Measurements from ENCODE around the gene SCN3A.
A peak's percentile ranks its signal among the peaks of the same experiment; 100 is the strongest.

The SCN3A gene

DNA sequence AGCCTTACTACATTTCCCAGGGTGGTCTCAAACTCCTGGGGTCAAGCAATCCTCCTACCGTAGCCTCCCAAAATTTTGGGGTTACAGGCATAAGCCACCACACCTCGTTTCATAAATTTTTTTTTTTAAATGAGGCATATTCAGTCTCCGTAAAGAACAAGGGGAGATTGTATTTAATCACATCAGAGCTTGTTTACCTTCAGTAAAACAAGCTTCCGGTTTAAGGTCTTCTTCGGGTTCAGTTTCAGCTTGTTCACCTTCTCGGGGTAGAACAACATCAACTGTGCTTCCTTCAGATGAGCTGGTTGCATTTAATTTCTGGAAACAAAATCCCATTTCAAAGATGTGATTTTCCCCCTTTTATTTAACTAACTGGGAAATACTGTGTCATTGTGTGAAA lies 88.6 kb downstream of the SCN3A start:
- Histone ChIP-seq H4K8ac (ENCODE audit: low read depth, low read length) (no peak overlapping the region), H3K4me3 (ENCODE audit: low read length) (no peak overlapping the region), H2BK120ac (ENCODE audit: low read depth, low read length) (no peak overlapping the region), H3K9ac (ENCODE audit: low read length) (no peak overlapping the region), H3K36me3 (ENCODE audit: control insufficient read depth, insufficient read depth, low read length) (no peaks in the 10 kb centered on the region), H3K79me1 (ENCODE audit: low read length) (no peaks in the 10 kb centered on the region), H3K23ac (ENCODE audit: low read length) (no peak overlapping the region), H3K18ac (ENCODE audit: low read length) (no peak overlapping the region), H3K4me2 (ENCODE audit: low read length) (no peak overlapping the region), H3K27me3 (ENCODE audit: insufficient read depth, low read length, poor library complexity) (no peaks in the 10 kb centered on the region), H3K4ac (ENCODE audit: low read depth, low read length) (no peak overlapping the region), H2BK5ac (ENCODE audit: low read length) (no peak overlapping the region), H3K27ac (ENCODE audit: low read depth, low read length) (no peak overlapping the region), H4K5ac (ENCODE audit: low read length) (no peak overlapping the region), H3K4me1 (ENCODE audit: control insufficient read depth, low read depth, low read length) (peaks cover 2% of the 10 kb centered on the region), H2BK15ac (replicated peaks; ENCODE audit: low read depth) (no peak overlapping the region), H2AK5ac (ENCODE audit: low read length) (no peak overlapping the region), H3K56ac (ENCODE audit: low read length) (no peak overlapping the region), H3K79me2 (ENCODE audit: control insufficient read depth, insufficient read depth, low read length) (no peaks in the 10 kb centered on the region)
- DNase-seq = no peak
- no CpG with 5 or more reads among the region's 6 CpGs for WGBS (ENCODE audit: extremely low coverage, insufficient coverage, low lambda C conversion rate)

DNA sequence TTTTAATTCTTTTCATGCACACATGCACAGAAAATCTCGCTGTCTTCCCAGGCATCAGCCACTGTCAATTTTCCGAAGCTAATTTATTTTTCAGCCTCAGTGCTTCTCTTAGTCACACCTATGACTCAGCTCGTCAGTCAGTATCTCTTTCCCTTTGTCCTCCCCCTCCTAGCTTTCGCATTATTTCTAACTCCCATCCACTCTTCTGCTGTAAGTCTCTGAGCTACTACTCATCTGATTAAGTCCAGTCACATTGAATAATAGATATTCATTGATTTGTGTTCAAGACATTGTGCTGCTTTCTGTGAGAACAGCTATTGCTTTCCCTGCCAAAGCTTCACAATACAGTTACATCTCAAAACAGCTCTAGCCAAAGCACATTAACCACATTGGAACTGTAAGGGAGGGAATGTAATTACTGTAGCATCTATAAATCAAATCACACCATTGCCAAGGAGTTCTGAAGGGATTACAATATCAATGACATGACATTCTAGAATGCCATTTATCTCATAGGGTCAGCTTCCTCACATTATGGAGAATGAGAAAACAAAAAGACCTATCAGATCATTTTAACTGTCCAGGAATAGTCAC lies 89.4 kb downstream of the SCN3A start:
- Histone ChIP-seq H3K36me3 (ENCODE audit: control insufficient read depth, insufficient read depth, low read length) (no peaks in the 10 kb centered on the region), H3K9ac (ENCODE audit: low read length) (no peak overlapping the region), H3K56ac (ENCODE audit: low read length) (no peak overlapping the region), H2BK120ac (ENCODE audit: low read depth, low read length) (no peak overlapping the region), H2BK5ac (ENCODE audit: low read length) (no peak overlapping the region), H4K8ac (ENCODE audit: low read depth, low read length) (no peak overlapping the region), H3K79me2 (ENCODE audit: control insufficient read depth, insufficient read depth, low read length) (no peaks in the 10 kb centered on the region), H3K18ac (ENCODE audit: low read length) (no peak overlapping the region), H3K4me3 (ENCODE audit: low read length) (no peak overlapping the region), H2AK5ac (ENCODE audit: low read length) (no peak overlapping the region), H4K5ac (ENCODE audit: low read length) (no peak overlapping the region), H3K4ac (ENCODE audit: low read depth, low read length) (no peak overlapping the region), H3K27ac (ENCODE audit: low read depth, low read length) (no peak overlapping the region), H3K79me1 (ENCODE audit: low read length) (no peaks in the 10 kb centered on the region), H3K23ac (ENCODE audit: low read length) (no peak overlapping the region), H3K4me1 (ENCODE audit: control insufficient read depth, low read depth, low read length) (peaks cover 2% of the 10 kb centered on the region), H3K27me3 (ENCODE audit: insufficient read depth, low read length, poor library complexity) (no peaks in the 10 kb centered on the region), H3K4me2 (ENCODE audit: low read length) (no peak overlapping the region), H2BK15ac (replicated peaks; ENCODE audit: low read depth) (no peak overlapping the region)
- peak; percentile 61 for DNase-seq
- WGBS (ENCODE audit: extremely low coverage, insufficient coverage, low lambda C conversion rate) = no CpG with 5 or more reads among the region's 4 CpGs

DNA sequence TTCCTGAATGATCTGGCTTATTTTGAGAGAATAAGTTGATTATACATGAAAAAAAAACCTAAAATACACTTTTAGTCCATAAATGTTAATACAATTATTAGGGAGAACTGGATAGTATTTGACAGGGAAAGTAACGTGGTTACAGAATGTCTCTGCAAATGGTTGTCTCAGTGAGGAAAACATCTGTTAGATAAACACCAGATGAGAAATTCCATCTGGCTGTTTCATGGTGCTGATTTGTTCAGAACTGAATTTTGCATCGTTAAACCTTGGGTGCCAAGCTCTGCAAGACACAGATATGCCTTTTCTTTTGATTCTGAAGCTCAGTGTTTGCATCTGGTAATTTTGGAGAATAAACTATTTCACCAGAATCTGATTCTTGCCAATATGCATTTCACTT lies 90.4 kb downstream of the SCN3A start:
- no CpG with 5 or more reads among the region's 2 CpGs for WGBS (ENCODE audit: extremely low coverage, insufficient coverage, low lambda C conversion rate)
- Histone ChIP-seq H3K4ac (ENCODE audit: low read depth, low read length) (no peak overlapping the region), H3K9ac (ENCODE audit: low read length) (no peak overlapping the region), H2BK5ac (ENCODE audit: low read length) (no peak overlapping the region), H2AK5ac (ENCODE audit: low read length) (no peak overlapping the region), H2BK120ac (ENCODE audit: low read depth, low read length) (no peak overlapping the region), H3K4me1 (ENCODE audit: control insufficient read depth, low read depth, low read length) (peaks cover 2% of the 10 kb centered on the region), H3K23ac (ENCODE audit: low read length) (no peak overlapping the region), H3K79me2 (ENCODE audit: control insufficient read depth, insufficient read depth, low read length) (no peaks in the 10 kb centered on the region), H3K36me3 (ENCODE audit: control insufficient read depth, insufficient read depth, low read length) (no peaks in the 10 kb centered on the region), H4K8ac (ENCODE audit: low read depth, low read length) (no peak overlapping the region), H4K5ac (ENCODE audit: low read length) (no peak overlapping the region), H3K18ac (ENCODE audit: low read length) (no peak overlapping the region), H3K56ac (ENCODE audit: low read length) (no peak overlapping the region), H3K79me1 (ENCODE audit: low read length) (no peaks in the 10 kb centered on the region), H3K4me3 (ENCODE audit: low read length) (no peak overlapping the region), H3K27ac (ENCODE audit: low read depth, low read length) (no peak overlapping the region), H3K27me3 (ENCODE audit: insufficient read depth, low read length, poor library complexity) (no peaks in the 10 kb centered on the region), H2BK15ac (replicated peaks; ENCODE audit: low read depth) (no peak overlapping the region), H3K4me2 (ENCODE audit: low read length) (no peak overlapping the region)
- DNase-seq = peak; percentile 10

DNA sequence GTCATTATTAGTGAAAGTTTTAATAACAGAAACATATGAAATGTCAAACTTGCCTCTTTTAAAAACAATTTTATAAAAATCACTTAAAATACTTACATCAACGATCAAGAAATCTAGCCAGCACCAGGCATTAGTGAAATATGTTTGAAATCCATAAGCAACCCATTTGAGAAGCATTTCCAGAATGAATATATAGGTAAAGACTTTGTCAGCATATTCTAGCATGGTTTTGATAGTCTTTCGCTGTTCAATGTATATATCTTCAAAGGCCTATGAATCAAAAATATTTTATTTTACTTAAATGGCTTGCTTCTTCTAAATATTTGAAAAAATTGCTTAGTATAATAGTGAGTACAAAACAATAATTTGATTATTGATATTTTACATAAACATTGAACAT lies 91.1 kb downstream of the SCN3A start:
- H3K79me1 ChIP-seq (ENCODE audit: low read length) = no peaks in the 10 kb centered on the region
- no peak overlapping the region for H3K18ac ChIP-seq (ENCODE audit: low read length)
- no peaks in the 10 kb centered on the region for H3K79me2 ChIP-seq (ENCODE audit: control insufficient read depth, insufficient read depth, low read length)
- DNase-seq = no peak
- no peak overlapping the region for H3K23ac ChIP-seq (ENCODE audit: low read length)
- H2BK120ac ChIP-seq (ENCODE audit: low read depth, low read length) = no peak overlapping the region
- no peaks in the 10 kb centered on the region for H3K27me3 ChIP-seq (ENCODE audit: insufficient read depth, low read length, poor library complexity)
- H3K56ac ChIP-seq (ENCODE audit: low read length) = no peak overlapping the region
- H3K9ac ChIP-seq (ENCODE audit: low read length) = no peak overlapping the region
- peaks cover 2% of the 10 kb centered on the region for H3K4me1 ChIP-seq (ENCODE audit: control insufficient read depth, low read depth, low read length)
- no peak overlapping the region for H2AK5ac ChIP-seq (ENCODE audit: low read length)
- H3K4ac ChIP-seq (ENCODE audit: low read depth, low read length) = no peak overlapping the region
- no peak overlapping the region for H3K27ac ChIP-seq (ENCODE audit: low read depth, low read length)
- no peak overlapping the region for H4K5ac ChIP-seq (ENCODE audit: low read length)
- H4K8ac ChIP-seq (ENCODE audit: low read depth, low read length) = no peak overlapping the region
- H3K36me3 ChIP-seq (ENCODE audit: control insufficient read depth, insufficient read depth, low read length) = no peaks in the 10 kb centered on the region
- H2BK5ac ChIP-seq (ENCODE audit: low read length) = no peak overlapping the region
- H3K4me3 ChIP-seq (ENCODE audit: low read length) = no peak overlapping the region
- WGBS (ENCODE audit: extremely low coverage, insufficient coverage, low lambda C conversion rate) = 100% methylated on average over 1 of the region's 2 CpGs
- H3K4me2 ChIP-seq (ENCODE audit: low read length) = no peak overlapping the region
- no peak overlapping the region for H2BK15ac ChIP-seq (replicated peaks; ENCODE audit: low read depth)

DNA sequence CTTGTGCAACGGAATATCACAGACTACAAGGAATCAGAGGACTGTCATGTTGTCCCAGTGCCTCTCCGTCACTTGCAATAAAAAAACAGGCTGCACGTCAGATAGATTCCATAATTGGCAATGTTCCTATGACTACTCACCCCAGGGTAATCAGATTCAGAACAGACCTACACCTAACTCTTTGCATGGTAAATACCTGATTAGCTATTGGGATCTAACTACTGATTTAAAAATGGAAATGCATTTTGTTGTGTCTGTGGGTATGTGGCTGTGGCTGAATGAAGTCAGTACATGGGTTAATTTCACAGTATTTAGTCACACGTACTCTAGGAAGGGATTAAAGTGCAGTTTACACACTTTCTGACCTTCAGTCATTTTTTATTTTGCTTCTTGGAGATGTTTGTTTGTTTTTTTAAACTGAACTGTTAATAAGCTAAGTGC lies 91.7 kb downstream of the SCN3A start:
- WGBS (ENCODE audit: extremely low coverage, insufficient coverage, low lambda C conversion rate) = no CpG with 5 or more reads among the region's 4 CpGs
- Histone ChIP-seq H3K36me3 (ENCODE audit: control insufficient read depth, insufficient read depth, low read length) (no peaks in the 10 kb centered on the region), H2BK5ac (ENCODE audit: low read length) (no peak overlapping the region), H3K4me2 (ENCODE audit: low read length) (no peak overlapping the region), H2BK120ac (ENCODE audit: low read depth, low read length) (no peak overlapping the region), H3K23ac (ENCODE audit: low read length) (no peak overlapping the region), H2AK5ac (ENCODE audit: low read length) (no peak overlapping the region), H3K4ac (ENCODE audit: low read depth, low read length) (no peak overlapping the region), H3K9ac (ENCODE audit: low read length) (no peak overlapping the region), H3K18ac (ENCODE audit: low read length) (no peak overlapping the region), H3K4me1 (ENCODE audit: control insufficient read depth, low read depth, low read length) (peaks cover 2% of the 10 kb centered on the region), H4K8ac (ENCODE audit: low read depth, low read length) (no peak overlapping the region), H3K79me1 (ENCODE audit: low read length) (no peaks in the 10 kb centered on the region), H3K79me2 (ENCODE audit: control insufficient read depth, insufficient read depth, low read length) (no peaks in the 10 kb centered on the region), H4K5ac (ENCODE audit: low read length) (no peak overlapping the region), H3K4me3 (ENCODE audit: low read length) (no peak overlapping the region), H3K56ac (ENCODE audit: low read length) (no peak overlapping the region), H3K27ac (ENCODE audit: low read depth, low read length) (no peak overlapping the region), H3K27me3 (ENCODE audit: insufficient read depth, low read length, poor library complexity) (no peaks in the 10 kb centered on the region), H2BK15ac (replicated peaks; ENCODE audit: low read depth) (no peak overlapping the region)
- DNase-seq = no peak

DNA sequence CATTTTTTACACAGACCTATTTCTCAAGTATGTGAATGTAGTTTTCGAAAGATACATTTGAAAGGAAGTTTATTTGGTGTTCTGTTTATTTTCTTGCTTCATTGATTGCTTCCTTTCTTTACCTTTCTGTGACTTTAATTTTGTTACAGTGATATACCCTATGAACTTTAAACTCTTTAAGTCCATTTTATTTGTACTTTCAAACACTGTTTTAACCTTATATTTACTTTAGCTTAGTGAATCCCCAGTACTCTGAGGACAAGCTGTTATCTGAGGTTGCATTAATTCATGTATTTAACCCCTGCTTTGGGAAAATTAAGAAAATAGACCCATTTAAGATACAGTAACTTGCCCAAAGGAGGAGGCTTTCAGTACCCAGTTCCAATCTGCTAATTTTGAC lies 93.5 kb downstream of the SCN3A start:
- Histone ChIP-seq H2BK120ac (ENCODE audit: low read depth, low read length) (no peak overlapping the region), H2BK15ac (replicated peaks; ENCODE audit: low read depth) (no peak overlapping the region), H4K8ac (ENCODE audit: low read depth, low read length) (no peak overlapping the region), H3K18ac (ENCODE audit: low read length) (no peak overlapping the region), H3K4ac (ENCODE audit: low read depth, low read length) (no peak overlapping the region), H3K79me2 (ENCODE audit: control insufficient read depth, insufficient read depth, low read length) (no peaks in the 10 kb centered on the region), H3K36me3 (ENCODE audit: control insufficient read depth, insufficient read depth, low read length) (no peaks in the 10 kb centered on the region), H3K9ac (ENCODE audit: low read length) (no peak overlapping the region), H2BK5ac (ENCODE audit: low read length) (no peak overlapping the region), H2AK5ac (ENCODE audit: low read length) (no peak overlapping the region), H3K4me2 (ENCODE audit: low read length) (no peak overlapping the region), H3K27me3 (ENCODE audit: insufficient read depth, low read length, poor library complexity) (no peaks in the 10 kb centered on the region), H3K4me3 (ENCODE audit: low read length) (no peak overlapping the region), H3K27ac (ENCODE audit: low read depth, low read length) (no peak overlapping the region), H3K79me1 (ENCODE audit: low read length) (no peaks in the 10 kb centered on the region), H4K5ac (ENCODE audit: low read length) (no peak overlapping the region), H3K23ac (ENCODE audit: low read length) (no peak overlapping the region), H3K56ac (ENCODE audit: low read length) (no peak overlapping the region), H3K4me1 (ENCODE audit: control insufficient read depth, low read depth, low read length) (peaks cover 2% of the 10 kb centered on the region)
- DNase-seq = no peak
- no CpG with 5 or more reads among the region's 1 CpG for WGBS (ENCODE audit: extremely low coverage, insufficient coverage, low lambda C conversion rate)

All from mesendoderm (in vitro differentiated cells).